Naive B cell (primary cell): ENCODE measurements around the gene KIAA1191. TPM values are rescaled to one million over a fixed set of nuclear protein-coding genes. Genes with fewer than 3 reads are reported as not detected.
"Not testable (repeated sequence)": the region's sequence is repeated elsewhere in the genome, so short reads cannot be mapped to it uniquely, and the experiment has no call there.

Experiments
- ATAC-seq, 2 donors: fragments of 150-1000 bp; cut with Tn5 transposase; 2 replicates each; pipeline ENCODE4 v1.10.0; 2021; ENCODE audit warnings: low read depth in 2 of 2, mild to moderate bottlenecking in 2 of 2, moderate library complexity in 2 of 2
- DNase-seq: peaks from one replicate; pipeline ENCODE4 v3.0.0; 2022
- H3K27ac Mint-ChIP-seq, 6 donors: one replicate each; pipeline ENCODE4 v1.8.0; 2020 to 2022; ENCODE audit warnings: mild to moderate bottlenecking in 6 of 6, mixed read lengths in 6 of 6, moderate library complexity in 5 of 6, inconsistent platforms in 2 of 6
- H3K27me3 Mint-ChIP-seq, 3 donors: one replicate each; pipeline ENCODE4 v1.8.0; 2021 to 2022; ENCODE audit warnings: mixed read lengths in 3 of 3, mild to moderate bottlenecking in 1 of 3
- H3K36me3 Mint-ChIP-seq, 2 donors: one replicate each; pipeline ENCODE4 v1.8.0; 2020 to 2022; ENCODE audit warnings: mixed read lengths in 2 of 2, inconsistent platforms in 1 of 2, mild to moderate bottlenecking in 1 of 2
- H3K4me1 Mint-ChIP-seq, 3 donors: one replicate each; pipeline ENCODE4 v1.8.0; 2020 to 2022; ENCODE audit warnings: mixed read lengths in 3 of 3, inconsistent platforms in 1 of 3, mild to moderate bottlenecking in 1 of 3, moderate library complexity in 1 of 3
- H3K4me3 Mint-ChIP-seq, 8 donors: one replicate each; pipeline ENCODE4 v1.8.0; 2020 to 2022; ENCODE audit warnings: mild to moderate bottlenecking in 8 of 8, mixed read lengths in 8 of 8, moderate library complexity in 8 of 8, inconsistent platforms in 2 of 8
- H3K9me3 Mint-ChIP-seq, 7 donors: one replicate each; pipeline ENCODE4 v1.8.0; 2020 to 2022; ENCODE audit warnings: mixed read lengths in 7 of 7, mild to moderate bottlenecking in 5 of 7, inconsistent platforms in 2 of 7, moderate library complexity in 1 of 7
- polyA plus RNA-seq, 6 donors: library from polyadenylated mRNA; unstranded; fragments of 300-500 nt; fragmentation: Illumina TruSeq; gene quantifications; one replicate each; pipeline ENCODE4 v1.2.3, GENCODE V29; 2021; ENCODE audit warnings: low read depth in 6 of 6

Gene KIAA1191
- polyA plus RNA-seq, 6 donors from 2014 or later = 46.8 to 56.4 (median 53.5) TPM

GRCh38 chr5:176342766-176343458, 18.7 kb downstream of the KIAA1191 start:
- Mint-ChIP-seq H3K4me3 (no peak overlapping the region), H3K4me1 (peaks cover 0 to under 1% (median 0%) of the 10 kb centered on the region in 3 donors), H3K9me3 (no peaks in the 10 kb centered on the region), H3K27me3 (no peaks in the 10 kb centered on the region), H3K36me3 (peaks cover 5% of the 10 kb centered on the region in 2 donors), H3K27ac (peak overlapping the region in 3 of 6 donors; percentile 11 to 60 (median 35))
- no peak for ATAC-seq
- DNase-seq = no peak

DNA sequence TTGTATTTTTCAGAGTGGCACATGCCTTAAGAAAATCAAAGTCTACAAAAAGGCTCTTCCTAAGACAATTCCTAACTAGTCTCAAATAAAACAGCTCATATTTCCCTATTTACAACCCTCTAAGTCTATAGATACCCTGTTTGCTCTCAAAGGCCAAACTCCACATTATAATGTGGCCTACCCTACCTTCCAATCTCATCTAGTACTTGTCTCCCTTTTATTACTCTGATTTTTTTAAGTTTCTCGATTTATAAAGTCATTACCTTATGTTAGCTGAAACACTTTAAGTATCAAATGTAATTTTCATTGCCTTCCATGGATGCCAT, 19.4 kb downstream of the KIAA1191 start:
- DNase-seq (no peak), ATAC-seq (no peak)
- Mint-ChIP-seq H3K36me3 (peaks cover 7 to 8% of the 10 kb centered on the region in 2 donors), H3K4me1 (no peaks in the 10 kb centered on the region), H3K27ac (peak overlapping the region in 4 of 6 donors; percentile 0 to 35 (median 10)), H3K4me3 (no peak overlapping the region), H3K9me3 (no peaks in the 10 kb centered on the region), H3K27me3 (no peaks in the 10 kb centered on the region)

DNA sequence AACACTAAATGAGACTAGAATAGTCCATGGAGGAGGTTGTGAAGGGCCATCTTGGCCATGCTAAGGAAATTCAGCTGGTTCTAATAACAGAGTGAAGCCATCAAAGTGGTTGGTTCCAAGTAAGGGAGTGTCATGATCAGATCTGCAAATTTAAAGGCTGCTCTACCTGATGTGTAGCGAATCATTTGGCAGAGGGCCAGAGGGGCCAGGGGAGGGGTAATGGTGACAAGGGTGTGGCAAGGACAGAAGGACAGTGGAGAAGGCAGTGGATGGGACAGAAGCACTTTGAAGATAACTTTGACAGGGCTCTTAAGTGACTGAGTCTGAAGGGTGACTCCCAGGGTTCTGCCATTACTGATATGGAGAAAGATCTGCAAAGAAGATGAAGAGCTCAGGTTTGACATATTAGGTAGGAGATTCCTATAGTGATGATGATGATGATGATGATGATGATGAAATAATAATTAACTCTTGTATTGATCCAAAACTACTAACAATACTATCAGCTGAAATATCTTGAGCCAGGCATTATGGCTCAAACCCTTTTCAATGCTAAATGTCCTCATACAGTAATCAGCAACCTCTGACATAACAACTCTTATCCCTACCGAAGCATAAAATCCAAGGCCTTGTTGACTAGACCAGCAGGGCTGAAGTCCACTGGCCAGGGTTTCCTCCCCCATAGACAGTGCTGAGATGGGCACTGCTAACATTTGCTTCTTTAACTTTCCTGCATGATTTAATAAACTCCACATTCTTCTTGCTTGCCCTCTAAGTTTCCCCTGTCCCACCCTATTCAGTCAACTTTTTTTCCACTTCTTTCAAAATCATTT, 20.0 kb downstream of the KIAA1191 start:
- ATAC-seq (no peak), DNase-seq (no peak)
- Mint-ChIP-seq H3K36me3 (peaks cover 13% of the 10 kb centered on the region in 2 donors), H3K9me3 (no peaks in the 10 kb centered on the region), H3K27me3 (no peaks in the 10 kb centered on the region), H3K4me1 (no peaks in the 10 kb centered on the region), H3K4me3 (no peak overlapping the region), H3K27ac (peak overlapping the region; percentile 0 to 70 (median 26))

DNA sequence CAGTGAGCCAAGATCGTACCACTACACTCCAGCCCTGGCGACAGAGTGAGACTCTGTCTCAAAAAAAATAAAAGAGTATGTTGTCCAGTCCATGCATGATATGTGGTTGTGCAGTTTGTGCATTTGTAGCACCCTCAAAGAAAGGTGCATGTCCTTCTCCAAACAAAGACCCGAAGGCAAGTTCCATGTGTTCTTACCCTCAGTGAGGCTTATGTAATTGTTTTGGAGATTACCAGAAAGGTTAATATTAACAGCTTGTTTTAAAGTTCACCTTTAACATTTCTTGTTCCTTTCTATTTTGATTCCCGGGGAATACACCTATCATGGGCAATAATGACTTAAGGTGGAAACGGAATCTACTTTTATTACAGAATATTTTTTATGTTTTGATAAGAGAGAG, 22.3 kb downstream of the KIAA1191 start:
- Mint-ChIP-seq H3K36me3 (peaks cover 15 to 20% of the 10 kb centered on the region in 2 donors), H3K27me3 (no peaks in the 10 kb centered on the region), H3K4me1 (no peaks in the 10 kb centered on the region), H3K4me3 (no peak overlapping the region), H3K27ac (no peak overlapping the region), H3K9me3 (peaks cover 0 to 4% (median 3%) of the 10 kb centered on the region in 7 donors)
- DNase-seq = no peak
- no peak for ATAC-seq

DNA sequence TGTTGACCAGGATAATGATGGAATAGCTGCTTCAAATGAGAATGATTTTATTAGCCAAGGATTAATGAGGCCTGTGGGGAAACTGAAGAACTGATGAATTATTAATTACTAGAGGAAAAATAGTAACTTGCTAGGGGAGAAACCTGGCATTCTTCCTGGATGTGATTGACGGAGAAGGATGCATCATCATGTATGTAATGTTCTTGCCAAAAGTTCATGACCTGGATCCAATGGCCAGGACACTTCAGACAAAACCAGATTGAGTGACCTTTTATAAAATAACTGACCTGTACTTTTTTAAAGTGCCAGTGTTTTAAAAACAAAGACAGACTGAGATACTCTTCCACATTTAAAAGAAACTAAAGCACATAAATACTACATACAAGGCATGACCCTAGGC, 23.7 kb downstream of the KIAA1191 start:
- Mint-ChIP-seq H3K27ac (peak overlapping the region in 1 of 6 donors; percentile 39), H3K4me3 (no peak overlapping the region)
- ATAC-seq = no peak

GRCh38 chr5:176334031-176334770, 27.4 kb downstream of the KIAA1191 start:
- H3K4me1 Mint-ChIP-seq = no peaks in the 10 kb centered on the region
- no peak for DNase-seq
- peak overlapping the region in 1 of 6 donors; percentile 19 for H3K27ac Mint-ChIP-seq
- ATAC-seq = no peak
- peaks cover 6 to 12% (median 7%) of the 10 kb centered on the region in 7 donors for H3K9me3 Mint-ChIP-seq
- peaks cover 28 to 30% of the 10 kb centered on the region in 2 donors for H3K36me3 Mint-ChIP-seq
- no peak overlapping the region for H3K4me3 Mint-ChIP-seq
- H3K27me3 Mint-ChIP-seq = no peaks in the 10 kb centered on the region

More for the DNA sequence above, 23.7 kb downstream of the KIAA1191 start:
- Mint-ChIP-seq H3K36me3 (peaks cover 23 to 30% of the 10 kb centered on the region in 2 donors), H3K27me3 (no peaks in the 10 kb centered on the region), H3K9me3 (peaks cover 6 to 12% (median 7%) of the 10 kb centered on the region in 7 donors), H3K4me1 (no peaks in the 10 kb centered on the region)
- no peak for DNase-seq

DNA sequence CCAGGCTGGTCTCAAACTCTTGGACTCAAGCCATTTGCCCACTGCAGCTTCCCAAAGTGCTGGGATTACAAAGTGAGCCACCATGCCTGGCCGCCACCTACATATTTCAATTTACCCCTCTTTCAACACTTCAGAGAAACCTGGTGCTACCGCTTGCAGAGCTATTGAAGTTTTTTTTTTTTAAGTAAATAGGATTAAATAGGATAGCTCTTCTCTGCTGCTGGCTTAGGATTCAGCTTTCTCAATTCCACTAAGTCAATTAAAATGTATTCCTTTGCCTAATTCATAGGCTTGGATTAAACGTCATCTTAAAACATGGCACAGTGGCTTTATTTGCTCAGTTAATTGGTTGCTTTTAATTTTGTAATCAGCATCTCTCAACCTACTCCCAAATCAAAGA, 41.0 kb downstream of the KIAA1191 start:
- ATAC-seq (no peak), DNase-seq (no peak)
- no peak overlapping the region for H3K4me3 Mint-ChIP-seq
- H3K36me3 Mint-ChIP-seq = peaks cover 4 to 9% of the 10 kb centered on the region in 2 donors
- H3K27me3 Mint-ChIP-seq = no peaks in the 10 kb centered on the region
- no peaks in the 10 kb centered on the region for H3K4me1 Mint-ChIP-seq
- no peaks in the 10 kb centered on the region for H3K9me3 Mint-ChIP-seq
- no peak overlapping the region for H3K27ac Mint-ChIP-seq

DNA sequence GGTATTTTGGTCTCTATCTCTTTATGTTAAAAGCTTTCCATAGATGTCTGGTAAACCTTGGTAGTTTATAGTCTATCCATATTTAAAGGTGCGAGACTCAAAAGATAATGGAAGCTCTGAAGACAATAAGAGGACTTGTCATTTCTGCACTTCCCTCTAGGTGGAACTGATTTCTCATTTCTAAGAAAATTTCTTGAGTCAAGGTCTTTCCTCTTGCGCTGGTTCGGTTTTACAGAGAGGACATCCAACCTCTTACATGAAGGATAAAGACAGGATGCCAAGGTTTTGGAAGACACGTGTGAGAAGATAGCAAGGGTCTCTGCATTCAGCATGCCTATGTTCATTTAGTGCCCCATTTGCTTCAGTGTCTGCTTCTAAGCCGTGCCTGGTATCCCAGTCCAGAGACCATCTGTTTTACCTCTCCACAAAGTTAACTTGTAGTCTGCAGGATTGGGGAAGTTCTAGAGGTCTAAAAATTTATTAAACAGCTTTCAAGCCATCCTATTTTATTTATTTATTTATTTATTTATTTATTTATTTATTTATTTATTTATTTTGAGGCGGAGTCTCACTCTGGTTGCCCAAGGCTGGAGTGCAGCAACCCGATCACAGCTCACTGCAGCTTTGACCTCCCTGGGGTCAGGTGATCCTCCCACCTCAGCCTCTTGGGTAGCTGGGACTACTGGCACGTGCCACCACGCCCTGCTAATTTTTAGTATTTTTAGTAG, 41.6 kb downstream of the KIAA1191 start:
- H3K27ac Mint-ChIP-seq = no peak overlapping the region
- H3K9me3 Mint-ChIP-seq = no peaks in the 10 kb centered on the region
- H3K4me1 Mint-ChIP-seq = no peaks in the 10 kb centered on the region
- no peak for DNase-seq
- H3K36me3 Mint-ChIP-seq = peaks cover 4 to 13% of the 10 kb centered on the region in 2 donors
- H3K27me3 Mint-ChIP-seq = no peaks in the 10 kb centered on the region
- H3K4me3 Mint-ChIP-seq = no peak overlapping the region
- ATAC-seq = no peak

- H3K9me3 Mint-ChIP-seq = no peaks in the 10 kb centered on the region
- H3K36me3 Mint-ChIP-seq = peaks cover 6 to 30% of the 10 kb centered on the region in 2 donors
- no peak for ATAC-seq
- H3K4me1 Mint-ChIP-seq = no peaks in the 10 kb centered on the region
- no peak for DNase-seq
- H3K4me3 Mint-ChIP-seq = no peak overlapping the region
- H3K27ac Mint-ChIP-seq = peak overlapping the region in 1 of 6 donors; percentile 43
- H3K27me3 Mint-ChIP-seq = no peaks in the 10 kb centered on the region
Observed at GRCh38 chr5:176317534-176318374, 43.8 kb downstream of the KIAA1191 start.

DNA sequence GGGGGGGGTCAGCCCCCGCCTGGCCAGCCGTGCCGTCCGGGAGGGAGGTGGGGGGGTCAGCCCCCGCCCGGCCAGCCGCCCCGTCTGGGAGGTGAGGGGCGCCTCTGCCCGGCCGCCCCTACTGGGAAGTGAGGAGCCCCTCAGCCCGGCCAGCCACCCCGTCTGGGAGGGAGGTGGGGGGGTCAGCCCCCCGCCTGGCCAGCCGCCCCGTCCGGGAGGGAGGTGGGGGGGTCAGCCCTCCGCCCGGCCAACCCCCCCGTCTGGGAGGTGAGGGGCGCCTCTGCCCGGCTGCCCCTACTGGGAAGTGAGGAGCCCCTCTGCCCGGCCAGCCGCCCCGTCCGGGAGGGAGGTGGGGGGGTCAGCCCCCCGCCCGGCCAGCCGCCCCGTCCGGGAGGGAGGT, 56.2 kb downstream of the KIAA1191 start:
- not testable (repeated sequence) for H3K27ac Mint-ChIP-seq, DNase-seq, ATAC-seq, H3K27me3 Mint-ChIP-seq, H3K9me3 Mint-ChIP-seq, H3K4me1 Mint-ChIP-seq, H3K4me3 Mint-ChIP-seq
- peaks cover 8 to 24% of the 10 kb centered on the region in 2 donors for H3K36me3 Mint-ChIP-seq
